Neural progenitor cell (in vitro differentiated cells): ENCODE results near the gene AMN1. TPM values are rescaled to one million over a fixed set of nuclear protein-coding genes. Genes with fewer than 3 reads are reported as not detected.
A peak's percentile ranks its signal among the peaks of the same experiment; 100 is the strongest.

Experiments
- DNase-seq: peaks from one replicate; pipeline ENCODE4 v3.0.0-alpha.2; 2016; ENCODE audit warnings: low spot score
- H2AFZ ChIP-seq: fragments of 200-600 bp; sonication (generic); replicated peaks from 2 replicates; pipeline ENCODE4 v1.6.1; 2016; ENCODE audit warnings: antibody characterized with exemption
- H3F3A ChIP-seq: fragments of 200-600 bp; sonication (generic); 2 replicates; pipeline ENCODE4 v1.6.1; 2016; ENCODE audit warnings: antibody characterized with exemption, low read depth
- H3K27ac ChIP-seq: fragments of 200-600 bp; sonication (generic); 2 replicates; pipeline ENCODE4 v1.5.1; 2016; ENCODE audit warnings: mild to moderate bottlenecking
- H3K27me3 ChIP-seq: fragments of 200-600 bp; sonication (generic); 2 replicates; pipeline ENCODE4 v1.6.1; 2016; ENCODE audit warnings: mild to moderate bottlenecking, moderate library complexity
- H3K36me3 ChIP-seq: fragments of 200-600 bp; sonication (generic); 2 replicates; pipeline ENCODE4 v1.5.1; 2016
- H3K4me1 ChIP-seq: fragments of 200-600 bp; sonication (generic); 2 replicates; pipeline ENCODE4 v1.6.1; 2016; ENCODE audit warnings: mixed run types
- H3K4me2 ChIP-seq: fragments of 200-600 bp; sonication (generic); 2 replicates; pipeline ENCODE4 v1.6.1; 2016
- H3K4me3 ChIP-seq: fragments of 200-600 bp; sonication (generic); 2 replicates; pipeline ENCODE4 v1.5.1; 2016
- H3K79me2 ChIP-seq: fragments of 200-600 bp; sonication (generic); 2 replicates; pipeline ENCODE4 v1.6.1; 2016; ENCODE audit warnings: low read depth
- H3K9ac ChIP-seq: fragments of 200-600 bp; sonication (generic); 2 replicates; pipeline ENCODE4 v1.6.1; 2016
- H3K9me3 ChIP-seq: fragments of 200-600 bp; sonication (generic); 2 replicates; pipeline ENCODE4 v1.5.1; 2016; ENCODE audit warnings: low read depth
- H4K20me1 ChIP-seq: fragments of 200-600 bp; sonication (generic); 2 replicates; pipeline ENCODE4 v1.6.1; 2016; ENCODE audit warnings: low read depth
- H3K27ac Mint-ChIP-seq: 3 replicates; pipeline ENCODE4 v1.8.0; 2021; ENCODE audit warnings: mixed read lengths
- H3K27me3 Mint-ChIP-seq: 2 replicates; pipeline ENCODE4 v1.8.0; 2022; ENCODE audit warnings: low read depth, mild to moderate bottlenecking, inconsistent platforms, moderate library complexity, mixed read lengths; ENCODE audit not compliant: insufficient read depth
- H3K36me3 Mint-ChIP-seq: 3 replicates; pipeline ENCODE4 v1.8.0; 2021; ENCODE audit warnings: mixed read lengths
- H3K4me1 Mint-ChIP-seq: 3 replicates; pipeline ENCODE4 v1.8.0; 2021; ENCODE audit warnings: mixed read lengths
- H3K4me3 Mint-ChIP-seq: 3 replicates; pipeline ENCODE4 v1.8.0; 2021; ENCODE audit warnings: mild to moderate bottlenecking, moderate library complexity, mixed read lengths
- H3K9me3 Mint-ChIP-seq: 3 replicates; pipeline ENCODE4 v1.8.0; 2020; ENCODE audit warnings: mixed read lengths
- CTCF ChIP-seq: fragments of 200-600 bp; sonication (generic); IDR thresholded peaks from 2 replicates; pipeline ENCODE4 v1.5.1; 2017; ENCODE audit warnings: antibody characterized with exemption, mild to moderate bottlenecking
- EZH2 ChIP-seq: fragments of 200-600 bp; sonication (generic); IDR thresholded peaks from 2 replicates; pipeline ENCODE4 v1.6.1; 2017; ENCODE audit warnings: antibody characterized with exemption, mild to moderate bottlenecking, moderate library complexity
- EZH2phosphoT487 ChIP-seq: fragments of 200-600 bp; sonication (generic); IDR thresholded peaks from 2 replicates; pipeline ENCODE4 v1.6.1; 2017; ENCODE audit warnings: antibody characterized with exemption
- total RNA-seq: library from RNA; depleted of rRNA; stranded (reverse); fragments of >200 nt; gene quantifications from 2 replicates; pipeline ENCODE4 v1.2.3, GENCODE V29; 2015; ENCODE audit warnings: low replicate concordance

The AMN1 gene
- total RNA-seq, 1 donor from 2014 or later, result 29.4 TPM

- H3K27me3 ChIP-seq, result no peaks in the 10 kb centered on the region
- Mint-ChIP-seq H3K27ac (no peak overlapping the region), H3K4me1 (peaks cover 1% of the 10 kb centered on the region), H3K36me3 (peaks cover 9% of the 10 kb centered on the region), H3K4me3 (no peak overlapping the region), H3K27me3 (peaks cover 4% of the 10 kb centered on the region), H3K9me3 (peaks cover 13% of the 10 kb centered on the region)
- H2AFZ ChIP-seq, result no peak overlapping the region
- H3F3A ChIP-seq, result peaks cover 11% of the 10 kb centered on the region
- no peaks in the 10 kb centered on the region for H3K36me3 ChIP-seq
- no peak overlapping the region for H3K4me3 ChIP-seq
- no peak for TF ChIP-seq EZH2phosphoT487
- TF ChIP-seq EZH2, result no peak
- no peak for TF ChIP-seq CTCF
- no peak overlapping the region for H3K27ac ChIP-seq
- H3K4me2 ChIP-seq, result no peak overlapping the region
- DNase-seq, result no peak
- H3K4me1 ChIP-seq, result peaks cover 2% of the 10 kb centered on the region
- no peak overlapping the region for H3K9ac ChIP-seq
- no peaks in the 10 kb centered on the region for H3K79me2 ChIP-seq
- no peaks in the 10 kb centered on the region for H4K20me1 ChIP-seq
- no peaks in the 10 kb centered on the region for H3K9me3 ChIP-seq
These were observed 65.2 kb downstream of the AMN1 start for GRCh38 chr12:31663576-31663975.

- H3K4me2 ChIP-seq, result no peak overlapping the region
- H3K4me3 ChIP-seq, result no peak overlapping the region
- no peaks in the 10 kb centered on the region for H4K20me1 ChIP-seq
- peaks cover 9% of the 10 kb centered on the region for H3K4me1 ChIP-seq
- no peaks in the 10 kb centered on the region for H3K36me3 ChIP-seq
- H3K27ac ChIP-seq, result no peak overlapping the region
- DNase-seq, result no peak
- no peak for TF ChIP-seq EZH2
- TF ChIP-seq EZH2phosphoT487, result no peak
- no peak for TF ChIP-seq CTCF
- no peak overlapping the region for H3K27ac Mint-ChIP-seq
- H2AFZ ChIP-seq, result no peak overlapping the region
- H3K4me1 Mint-ChIP-seq, result peaks cover 4% of the 10 kb centered on the region
- peaks cover 10% of the 10 kb centered on the region for H3K9me3 Mint-ChIP-seq
- no peaks in the 10 kb centered on the region for H3K9me3 ChIP-seq
- peaks cover 4% of the 10 kb centered on the region for H3K27me3 Mint-ChIP-seq
- peaks cover 11% of the 10 kb centered on the region for H3F3A ChIP-seq
- H3K36me3 Mint-ChIP-seq, result peaks cover 6% of the 10 kb centered on the region
- no peaks in the 10 kb centered on the region for H3K79me2 ChIP-seq
- no peaks in the 10 kb centered on the region for H3K27me3 ChIP-seq
- H3K4me3 Mint-ChIP-seq, result no peak overlapping the region
- no peak overlapping the region for H3K9ac ChIP-seq
These were observed 66.5 kb downstream of the AMN1 start for GRCh38 chr12:31662176-31662849.

- H3K4me2 ChIP-seq, result peak within 1 kb of the TSS; percentile 92
- H3K79me2 ChIP-seq, result no peaks in the 10 kb centered on the region
- Mint-ChIP-seq H3K4me3 (peak within 1 kb of the TSS; percentile 97), H3K27me3 (no peaks in the 10 kb centered on the region), H3K36me3 (no peaks in the 10 kb centered on the region), H3K27ac (peak within 1 kb of the TSS; percentile 96), H3K4me1 (peaks cover 4% of the 10 kb centered on the region), H3K9me3 (no peaks in the 10 kb centered on the region)
- no peaks in the 10 kb centered on the region for H3K36me3 ChIP-seq
- DNase-seq, result peak; percentile 93
- H3K4me1 ChIP-seq, result peaks cover 9% of the 10 kb centered on the region
- H3F3A ChIP-seq, result peaks cover 11% of the 10 kb centered on the region
- TF ChIP-seq EZH2phosphoT487 (no peak), EZH2 (no peak), CTCF (peak; percentile 40)
- H3K4me3 ChIP-seq, result peak within 1 kb of the TSS; percentile 75
- peak within 1 kb of the TSS; percentile 94 for H2AFZ ChIP-seq
- H3K27me3 ChIP-seq, result no peaks in the 10 kb centered on the region
- H4K20me1 ChIP-seq, result no peaks in the 10 kb centered on the region
- peak within 1 kb of the TSS; percentile 68 for H3K27ac ChIP-seq
- H3K9ac ChIP-seq, result peak within 1 kb of the TSS; percentile 4
- no peaks in the 10 kb centered on the region for H3K9me3 ChIP-seq
These were observed 69.5 kb downstream of the AMN1 start, which contains the start of gene ETFBKMT for GRCh38 chr12:31659087-31659942. TSS of gene ETFBKMT (plus strand) at chr12:31659688. CDS start at chr12:31661954, 2,266 bp downstream.
